ENCODE results near the gene MAPK8IP2.
"Not testable (repeated sequence)": the region's sequence is repeated elsewhere in the genome, so short reads cannot be mapped to it uniquely, and the experiment has no call there.

Gene MAPK8IP2

GRCh38 chr22:50641696-50642607, 41.4 kb downstream of the MAPK8IP2 start:
- no peak for DNase-seq

GRCh38 chr22:50643021-50643820, 42.6 kb downstream of the MAPK8IP2 start:
- not testable (repeated sequence) for DNase-seq

GRCh38 chr22:50643821-50644101, 43.2 kb downstream of the MAPK8IP2 start:
- not testable (repeated sequence) for DNase-seq

GRCh38 chr22:50653256-50653655, 52.7 kb downstream of the MAPK8IP2 start:
- DNase-seq, result no peak

GRCh38 chr22:50654664-50655063, 54.1 kb downstream of the MAPK8IP2 start:
- DNase-seq, result not testable (repeated sequence)

- DNase-seq, result no peak
Observed at GRCh38 chr22:50656122-50657070, 55.8 kb downstream of the MAPK8IP2 start.

GRCh38 chr22:50657925-50658324, 57.3 kb downstream of the MAPK8IP2 start:
- DNase-seq, result no peak

GRCh38 chr22:50659711-50660110, 59.1 kb downstream of the MAPK8IP2 start:
- not testable (repeated sequence) for DNase-seq

GRCh38 chr22:50660306-50660705, 59.7 kb downstream of the MAPK8IP2 start:
- DNase-seq, result no peak
